Bone marrow (tissue), 2 donors: ENCODE data around the gene GAS6.
"Not testable (repeated sequence)": the region's sequence is repeated elsewhere in the genome, so short reads cannot be mapped to it uniquely, and the experiment has no call there.

Source experiments
- DNase-seq, 2 donors: peaks; one replicate each; lab custom pipeline; 2025; lab: John Stamatoyannopoulos, UW

Gene GAS6

GRCh38 chr13:113867913-113868312 lies 4.0 kb upstream of the GAS6 start:
- DNase-seq = not testable (repeated sequence)

GRCh38 chr13:113865427-113865826 lies 1.6 kb upstream of the GAS6 start:
- no peak for DNase-seq

GRCh38 chr13:113864273-113864890 lies 506 bp upstream of the GAS6 start:
- no peak for DNase-seq

GRCh38 chr13:113862931-113863523 lies 849 bp downstream of the GAS6 start:
- no peak for DNase-seq

GRCh38 chr13:113862191-113862930 lies 1.5 kb downstream of the GAS6 start:
- DNase-seq = no peak

GRCh38 chr13:113861433-113862030 lies 2.3 kb downstream of the GAS6 start:
- DNase-seq = no peak

- no peak for DNase-seq
These were observed 3.0 kb downstream of the GAS6 start for GRCh38 chr13:113860665-113861432.

GRCh38 chr13:113860051-113860664 lies 3.7 kb downstream of the GAS6 start:
- no peak for DNase-seq

GRCh38 chr13:113859311-113860050 lies 4.4 kb downstream of the GAS6 start:
- DNase-seq = no peak

GRCh38 chr13:113857531-113858195 lies 6.2 kb downstream of the GAS6 start:
- no peak for DNase-seq

- DNase-seq = no peak
These were observed 7.2 kb downstream of the GAS6 start for GRCh38 chr13:113856716-113857065.

- no peak for DNase-seq
These were observed 7.8 kb downstream of the GAS6 start for GRCh38 chr13:113855931-113856715.

- no peak for DNase-seq
These were observed 8.6 kb downstream of the GAS6 start for GRCh38 chr13:113855012-113855921.

- DNase-seq = peak in 1 of 2 donors; percentile 74
These were observed 9.5 kb downstream of the GAS6 start for GRCh38 chr13:113854238-113855011.

GRCh38 chr13:113853518-113854237 lies 10.2 kb downstream of the GAS6 start:
- no peak for DNase-seq

GRCh38 chr13:113852536-113853517 lies 11.0 kb downstream of the GAS6 start:
- DNase-seq = no peak
